ENCODE measurements around the gene EVI2B. TPM values are rescaled to one million over a fixed set of nuclear protein-coding genes. Genes with fewer than 3 reads are reported as not detected.
A peak's percentile ranks its signal among the peaks of the same experiment; 100 is the strongest.
"Not testable (repeated sequence)": the region's sequence is repeated elsewhere in the genome, so short reads cannot be mapped to it uniquely, and the experiment has no call there.

Gene EVI2B, protein sequence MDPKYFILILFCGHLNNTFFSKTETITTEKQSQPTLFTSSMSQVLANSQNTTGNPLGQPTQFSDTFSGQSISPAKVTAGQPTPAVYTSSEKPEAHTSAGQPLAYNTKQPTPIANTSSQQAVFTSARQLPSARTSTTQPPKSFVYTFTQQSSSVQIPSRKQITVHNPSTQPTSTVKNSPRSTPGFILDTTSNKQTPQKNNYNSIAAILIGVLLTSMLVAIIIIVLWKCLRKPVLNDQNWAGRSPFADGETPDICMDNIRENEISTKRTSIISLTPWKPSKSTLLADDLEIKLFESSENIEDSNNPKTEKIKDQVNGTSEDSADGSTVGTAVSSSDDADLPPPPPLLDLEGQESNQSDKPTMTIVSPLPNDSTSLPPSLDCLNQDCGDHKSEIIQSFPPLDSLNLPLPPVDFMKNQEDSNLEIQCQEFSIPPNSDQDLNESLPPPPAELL
- total RNA-seq (100 to 1,000 TPM in 4 of 5 donors, 10 to 100 TPM in 1; 86.2 to 130 (median 111) TPM), total RNA-seq (3.5 to 221 (median 53.1) reads per million in 29 experiments)
- total RNA-seq (2013) = 136 TPM

GRCh38 chr17:31313982-31314781 lies at the start of gene EVI2B:
TSS of gene EVI2B (minus strand) at chr17:31314054. CDS start at chr17:31305609, 8,445 bp downstream.
- H3K4me1 ChIP-seq (ENCODE audit: control insufficient read depth in 1 of 2, extremely low read depth in 1 of 2, insufficient read depth in 2 of 2, low read length in 2 of 2) = peaks cover 10 to 50% of the 10 kb centered on the region in 2 experiments
- H3K4me3 ChIP-seq (ENCODE audit: control insufficient read depth in 1 of 2, extremely low read depth in 1 of 2, low read length in 1 of 2) = peak within 1 kb of the TSS; percentile 67 to 87
- DNase-seq (peak in 2 of 35 experiments; percentile 14 to 69), ATAC-seq (replicated peaks in 1 of 4) (peak; percentile 19 to 52 (median 47))
- WGBS (ENCODE audit: insufficient coverage) = no CpG with 5 or more reads among the region's 3 CpGs
- Mint-ChIP-seq H3K4me1 (peaks cover 37 to 69% (median 47%) of the 10 kb centered on the region in 3 donors), H3K27ac (peak within 1 kb of the TSS; percentile 95 to 97), H3K9me3 (no peaks in the 10 kb centered on the region), H3K4me3 (peak within 1 kb of the TSS; percentile 77 to 94 (median 92)), H3K36me3 (peaks cover 17% of the 10 kb centered on the region), H3K27me3 (no peaks in the 10 kb centered on the region)
- H3K36me3 ChIP-seq (ENCODE audit: control insufficient read depth in 2 of 2, extremely low read depth in 1 of 2, insufficient read depth in 1 of 2, low read length in 1 of 2) = no peaks in the 10 kb centered on the region
- ChIA-PET POLR2A (interaction anchor here (0.8 to 1.0 kb wide), 2 partner anchors 63 to 1383 kb away, joined by 3 read pairs; no protein-coding TSS in a partner anchor), CTCF (interaction anchor here (0.6 to 1.5 kb wide), 5 partner anchors 7 to 1701 kb away, joined by 3 to 5 read pairs (median 3); partner anchors contain the start of gene EVI2A (in 1 of the 2))
- H3K27me3 ChIP-seq (replicated peaks in 1 of 2; ENCODE audit: control insufficient read depth in 2 of 2, extremely low read depth in 1 of 2, insufficient read depth in 2 of 2, low read length in 1 of 2) = no peaks in the 10 kb centered on the region
- H3K9me3 ChIP-seq = no peaks in the 10 kb centered on the region
- H3K27ac ChIP-seq (ENCODE audit: low read length) = peak within 1 kb of the TSS; percentile 90

DNA sequence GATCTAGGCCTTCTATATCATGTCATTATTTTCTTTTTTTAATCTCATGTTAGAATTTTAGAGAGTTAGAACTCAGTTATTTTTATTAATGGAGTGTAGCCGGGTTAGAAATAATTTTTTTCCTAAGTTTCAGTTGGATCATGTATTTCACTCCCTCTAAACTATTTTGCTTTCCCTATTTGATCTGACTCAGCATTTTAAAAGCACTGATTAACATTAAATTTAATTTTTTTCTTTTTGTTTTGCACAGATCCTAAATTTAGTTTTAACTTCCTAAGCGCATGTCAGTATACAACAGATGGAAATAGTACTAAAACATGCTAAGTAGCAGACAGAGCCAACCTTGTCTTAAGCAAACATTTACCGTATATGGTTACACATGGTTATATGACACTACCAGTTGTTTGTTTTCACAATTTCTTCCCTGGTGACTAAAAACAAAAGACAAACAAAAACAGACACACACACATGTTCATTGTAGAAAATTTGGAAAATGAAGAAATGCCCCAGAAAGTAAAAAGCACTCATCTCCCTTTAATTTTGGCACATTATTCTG lies 44.1 kb upstream of the EVI2B start:
- Mint-ChIP-seq H3K9me3 (no peaks in the 10 kb centered on the region), H3K36me3 (peaks cover 70% of the 10 kb centered on the region), H3K4me3 (no peak overlapping the region), H3K27ac (no peak overlapping the region), H3K27me3 (no peaks in the 10 kb centered on the region), H3K4me1 (no peaks in the 10 kb centered on the region)
- POLR2A ChIA-PET = no interaction called here
- WGBS (ENCODE audit: insufficient coverage) = no CpG with 5 or more reads among the region's 3 CpGs
- CTCF ChIA-PET = no interaction called here
- DNase-seq (no peak), ATAC-seq (replicated peaks in 1 of 4) (no peak)
- no peaks in the 10 kb centered on the region for H3K27me3 ChIP-seq (replicated peaks in 1 of 2; ENCODE audit: control insufficient read depth in 2 of 2, extremely low read depth in 1 of 2, insufficient read depth in 2 of 2, low read length in 1 of 2)
- no peaks in the 10 kb centered on the region for H3K4me1 ChIP-seq (ENCODE audit: control insufficient read depth in 1 of 2, extremely low read depth in 1 of 2, insufficient read depth in 2 of 2, low read length in 2 of 2)
- no peak overlapping the region for H3K4me3 ChIP-seq (ENCODE audit: control insufficient read depth in 1 of 2, extremely low read depth in 1 of 2, low read length in 1 of 2)
- no peak overlapping the region for H3K27ac ChIP-seq (ENCODE audit: low read length)
- H3K9me3 ChIP-seq = no peaks in the 10 kb centered on the region
- H3K36me3 ChIP-seq (ENCODE audit: control insufficient read depth in 2 of 2, extremely low read depth in 1 of 2, insufficient read depth in 1 of 2, low read length in 1 of 2) = peaks cover 4 to 45% of the 10 kb centered on the region in 2 donors

DNA sequence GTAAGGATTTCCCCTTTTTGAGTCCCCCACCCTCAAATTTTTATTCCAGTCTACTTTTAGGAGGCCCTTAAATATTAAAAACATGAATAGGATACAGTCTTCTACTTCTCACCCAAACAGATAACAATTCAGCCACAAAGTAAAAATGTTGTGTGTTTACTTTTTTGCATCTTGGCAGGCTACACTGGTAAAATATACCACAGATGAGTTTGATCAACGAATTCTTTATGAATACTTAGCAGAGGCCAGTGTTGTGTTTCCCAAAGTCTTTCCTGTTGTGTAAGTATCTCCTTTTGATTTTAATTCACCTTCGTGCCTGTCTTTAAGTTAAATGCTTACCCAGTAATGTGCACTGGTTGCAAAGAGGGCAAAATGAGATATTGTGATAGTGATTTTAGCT lies 43.2 kb upstream of the EVI2B start:
- Mint-ChIP-seq H3K36me3 (peaks cover 70% of the 10 kb centered on the region), H3K4me3 (no peak overlapping the region), H3K9me3 (no peaks in the 10 kb centered on the region), H3K4me1 (no peaks in the 10 kb centered on the region), H3K27ac (no peak overlapping the region), H3K27me3 (no peaks in the 10 kb centered on the region)
- Histone ChIP-seq H3K9me3 (no peaks in the 10 kb centered on the region), H3K4me3 (ENCODE audit: control insufficient read depth in 1 of 2, extremely low read depth in 1 of 2, low read length in 1 of 2) (no peak overlapping the region), H3K27ac (ENCODE audit: low read length) (no peak overlapping the region), H3K27me3 (replicated peaks in 1 of 2; ENCODE audit: control insufficient read depth in 2 of 2, extremely low read depth in 1 of 2, insufficient read depth in 2 of 2, low read length in 1 of 2) (no peaks in the 10 kb centered on the region), H3K4me1 (ENCODE audit: control insufficient read depth in 1 of 2, extremely low read depth in 1 of 2, insufficient read depth in 2 of 2, low read length in 2 of 2) (no peaks in the 10 kb centered on the region), H3K36me3 (ENCODE audit: control insufficient read depth in 2 of 2, extremely low read depth in 1 of 2, insufficient read depth in 1 of 2, low read length in 1 of 2) (peaks cover 9 to 46% of the 10 kb centered on the region in 2 donors)
- DNase-seq = no peak
- ChIA-PET CTCF (interaction anchor here in 1 of 2 donors (0.6 kb wide), 1 partner anchor 402 kb away, joined by 4 read pairs; no protein-coding TSS in a partner anchor), POLR2A (no interaction called here)
- 100% methylated on average over 2 of the region's 2 CpGs for WGBS (ENCODE audit: insufficient coverage)
- no peak for ATAC-seq (replicated peaks in 1 of 4)

DNA sequence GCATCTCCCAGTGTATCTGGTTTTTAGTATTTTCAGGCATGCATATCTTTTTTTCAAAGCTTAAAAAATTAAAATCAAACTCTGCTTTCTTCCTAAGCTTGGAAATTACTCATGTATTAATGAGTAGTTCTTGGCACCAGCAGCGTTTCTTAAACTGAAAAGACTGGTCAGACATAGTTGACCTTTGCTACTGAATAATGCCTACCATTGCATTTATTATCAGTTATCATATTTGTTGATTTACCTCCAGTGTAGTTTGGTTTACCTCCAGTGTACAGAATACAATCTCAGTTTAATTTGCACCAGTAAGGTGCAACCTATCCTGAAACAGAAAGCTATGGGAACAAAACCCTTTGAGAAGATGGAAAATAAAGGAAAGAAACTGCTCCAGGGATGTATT lies 42.1 kb upstream of the EVI2B start:
- ChIA-PET CTCF (no interaction called here), POLR2A (no interaction called here)
- H3K27ac Mint-ChIP-seq = no peak overlapping the region
- no CpG with 5 or more reads among the region's 1 CpG for WGBS (ENCODE audit: insufficient coverage)
- no peaks in the 10 kb centered on the region for H3K4me1 ChIP-seq (ENCODE audit: control insufficient read depth in 1 of 2, extremely low read depth in 1 of 2, insufficient read depth in 2 of 2, low read length in 2 of 2)
- H3K36me3 Mint-ChIP-seq = peaks cover 66% of the 10 kb centered on the region
- DNase-seq (no peak), ATAC-seq (replicated peaks in 1 of 4) (no peak)
- H3K27me3 Mint-ChIP-seq = no peaks in the 10 kb centered on the region
- no peaks in the 10 kb centered on the region for H3K9me3 ChIP-seq
- H3K4me1 Mint-ChIP-seq = no peaks in the 10 kb centered on the region
- no peaks in the 10 kb centered on the region for H3K27me3 ChIP-seq (replicated peaks in 1 of 2; ENCODE audit: control insufficient read depth in 2 of 2, extremely low read depth in 1 of 2, insufficient read depth in 2 of 2, low read length in 1 of 2)
- peaks cover 9 to 46% of the 10 kb centered on the region in 2 donors for H3K36me3 ChIP-seq (ENCODE audit: control insufficient read depth in 2 of 2, extremely low read depth in 1 of 2, insufficient read depth in 1 of 2, low read length in 1 of 2)
- H3K9me3 Mint-ChIP-seq = no peaks in the 10 kb centered on the region
- no peak overlapping the region for H3K27ac ChIP-seq (ENCODE audit: low read length)
- H3K4me3 ChIP-seq (ENCODE audit: control insufficient read depth in 1 of 2, extremely low read depth in 1 of 2, low read length in 1 of 2) = no peak overlapping the region
- H3K4me3 Mint-ChIP-seq = no peak overlapping the region

- no peak overlapping the region for H3K27ac ChIP-seq (ENCODE audit: low read length)
- peaks cover 40% of the 10 kb centered on the region for H3K36me3 Mint-ChIP-seq
- ChIA-PET POLR2A (interaction anchor here in 1 of 2 donors (0.6 kb wide), 1 partner anchor 50 kb away, joined by 4 read pairs; no protein-coding TSS in a partner anchor), CTCF (no interaction called here)
- H3K27me3 Mint-ChIP-seq = no peaks in the 10 kb centered on the region
- no peak for DNase-seq
- peaks cover 9 to 15% of the 10 kb centered on the region in 2 donors for H3K36me3 ChIP-seq (ENCODE audit: control insufficient read depth in 2 of 2, extremely low read depth in 1 of 2, insufficient read depth in 1 of 2, low read length in 1 of 2)
- peaks cover 0 to 6% (median 0%) of the 10 kb centered on the region in 3 donors for H3K4me1 Mint-ChIP-seq
- ATAC-seq (replicated peaks in 1 of 4) = no peak
- no peaks in the 10 kb centered on the region for H3K9me3 Mint-ChIP-seq
- no peak overlapping the region for H3K27ac Mint-ChIP-seq
- H3K4me3 Mint-ChIP-seq = no peak overlapping the region
- H3K4me3 ChIP-seq (ENCODE audit: control insufficient read depth in 1 of 2, extremely low read depth in 1 of 2, low read length in 1 of 2) = no peak overlapping the region
- H3K4me1 ChIP-seq (ENCODE audit: control insufficient read depth in 1 of 2, extremely low read depth in 1 of 2, insufficient read depth in 2 of 2, low read length in 2 of 2) = no peaks in the 10 kb centered on the region
- no peaks in the 10 kb centered on the region for H3K9me3 ChIP-seq
- H3K27me3 ChIP-seq (replicated peaks in 1 of 2; ENCODE audit: control insufficient read depth in 2 of 2, extremely low read depth in 1 of 2, insufficient read depth in 2 of 2, low read length in 1 of 2) = no peaks in the 10 kb centered on the region
These were observed 35.6 kb upstream of the EVI2B start for GRCh38 chr17:31349454-31349853.

DNA sequence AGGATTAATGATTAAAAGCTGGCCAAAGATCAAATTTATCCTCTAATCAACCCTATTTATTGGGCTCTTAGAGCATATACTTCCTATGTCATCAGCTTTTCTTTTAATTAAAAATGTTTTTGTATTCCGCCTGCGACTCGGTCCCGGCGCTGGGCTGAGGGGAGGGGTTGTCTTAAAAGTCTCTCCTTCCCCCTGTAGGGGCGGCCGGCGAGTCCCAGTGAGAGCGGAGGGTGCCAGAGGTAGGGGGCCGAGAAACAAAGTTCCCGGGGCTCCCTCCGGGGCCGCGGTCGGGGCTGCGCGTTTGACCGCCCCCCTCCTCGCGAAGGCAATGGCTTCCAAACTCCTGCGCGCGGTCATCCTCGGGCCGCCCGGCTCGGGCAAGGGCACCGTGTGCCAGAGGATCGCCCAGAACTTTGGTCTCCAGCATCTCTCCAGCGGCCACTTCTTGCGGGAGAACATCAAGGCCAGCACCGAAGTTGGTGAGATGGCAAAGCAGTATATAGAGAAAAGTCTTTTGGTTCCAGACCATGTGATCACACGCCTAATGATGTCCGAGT lies 31.4 kb upstream of the EVI2B start:
- H3K36me3 ChIP-seq (ENCODE audit: control insufficient read depth in 2 of 2, extremely low read depth in 1 of 2, insufficient read depth in 1 of 2, low read length in 1 of 2) = peaks cover 0 to 13% of the 10 kb centered on the region in 2 donors
- H3K36me3 Mint-ChIP-seq = peaks cover 41% of the 10 kb centered on the region

More for the DNA sequence above, 31.4 kb upstream of the EVI2B start:
- H3K4me1 ChIP-seq (ENCODE audit: control insufficient read depth in 1 of 2, extremely low read depth in 1 of 2, insufficient read depth in 2 of 2, low read length in 2 of 2); ATAC-seq (replicated peaks in 1 of 4); H3K4me3 Mint-ChIP-seq; H3K4me1 Mint-ChIP-seq; H3K27me3 Mint-ChIP-seq; H3K27me3 ChIP-seq (replicated peaks in 1 of 2; ENCODE audit: control insufficient read depth in 2 of 2, extremely low read depth in 1 of 2, insufficient read depth in 2 of 2, low read length in 1 of 2); H3K27ac Mint-ChIP-seq; DNase-seq; H3K9me3 ChIP-seq; H3K9me3 Mint-ChIP-seq; CTCF ChIA-PET; H3K27ac ChIP-seq (ENCODE audit: low read length); H3K4me3 ChIP-seq (ENCODE audit: control insufficient read depth in 1 of 2, extremely low read depth in 1 of 2, low read length in 1 of 2): not testable (repeated sequence)
- POLR2A ChIA-PET = interaction anchor here in 1 of 2 donors (0.6 kb wide), 1 partner anchor 24 kb away, joined by 3 read pairs; no protein-coding TSS in a partner anchor
- no CpG with 5 or more reads among the region's 34 CpGs for WGBS (ENCODE audit: insufficient coverage)

Measured in T-cell (primary cell).